ENCODE results near the gene ARNT2.

- no peak for TF ChIP-seq CTCF (IDR thresholded peaks at IDR 0.05)
- TF ChIP-seq ZFX (IDR thresholded peaks at IDR 0.05; ENCODE audit: borderline replicate concordance) = no peak
Measured at GRCh38 chr15:80509800-80510199, 105.6 kb downstream of the ARNT2 start.

Measured in 22Rv1 (cell line).